NCI-H128 (cell line): ENCODE data around the gene CLDN22.
"Not testable (repeated sequence)": the region's sequence is repeated elsewhere in the genome, so short reads cannot be mapped to it uniquely, and the experiment has no call there.

Experiments used
- DNase-seq: peaks from one replicate; lab custom pipeline; 2025; ENCODE audit not compliant: unreplicated experiment; lab: John Stamatoyannopoulos, UW

CLDN22 gene

GRCh38 chr4:183347566-183347965, 27.5 kb upstream of the CLDN22 start:
- DNase-seq, result no peak

GRCh38 chr4:183347146-183347545, 27.1 kb upstream of the CLDN22 start:
- DNase-seq, result no peak

- no peak for DNase-seq
These were observed 25.2 kb upstream of the CLDN22 start for GRCh38 chr4:183345261-183345660.

GRCh38 chr4:183344523-183345255, 24.6 kb upstream of the CLDN22 start:
- no peak for DNase-seq

- no peak for DNase-seq
These were observed 23.7 kb upstream of the CLDN22 start for GRCh38 chr4:183343730-183344129.

- no peak for DNase-seq
These were observed 22.8 kb upstream of the CLDN22 start for GRCh38 chr4:183342541-183343533.

GRCh38 chr4:183337833-183338232, 17.8 kb upstream of the CLDN22 start:
- DNase-seq, result no peak

- DNase-seq, result no peak
These were observed 17.3 kb upstream of the CLDN22 start for GRCh38 chr4:183337349-183337748.

- DNase-seq, result no peak
These were observed 15.4 kb upstream of the CLDN22 start for GRCh38 chr4:183335369-183335940.

- DNase-seq, result no peak
These were observed 13.9 kb upstream of the CLDN22 start for GRCh38 chr4:183333983-183334382.

- no peak for DNase-seq
These were observed 13.1 kb upstream of the CLDN22 start for GRCh38 chr4:183333202-183333601.

- no peak for DNase-seq
These were observed 12.4 kb upstream of the CLDN22 start for GRCh38 chr4:183332447-183332846.

GRCh38 chr4:183330841-183331240, 10.8 kb upstream of the CLDN22 start:
- no peak for DNase-seq

GRCh38 chr4:183329954-183330742, 10.1 kb upstream of the CLDN22 start:
- DNase-seq, result no peak

- DNase-seq, result no peak
These were observed 9.2 kb upstream of the CLDN22 start for GRCh38 chr4:183329244-183329643.

- DNase-seq, result no peak
These were observed 8.8 kb upstream of the CLDN22 start for GRCh38 chr4:183328832-183329231.

GRCh38 chr4:183327827-183328226, 7.8 kb upstream of the CLDN22 start:
- DNase-seq, result no peak

- DNase-seq, result no peak
These were observed 6.8 kb upstream of the CLDN22 start for GRCh38 chr4:183326853-183327252.

- DNase-seq, result not testable (repeated sequence)
These were observed 6.3 kb upstream of the CLDN22 start for GRCh38 chr4:183326387-183326786.

GRCh38 chr4:183324619-183325018, 4.5 kb upstream of the CLDN22 start:
- no peak for DNase-seq

- DNase-seq, result not testable (repeated sequence)
These were observed 4.0 kb upstream of the CLDN22 start for GRCh38 chr4:183324056-183324455.
